GDM1 (cell line): ENCODE results near the gene BAZ1B.
"Not testable (repeated sequence)": the region's sequence is repeated elsewhere in the genome, so short reads cannot be mapped to it uniquely, and the experiment has no call there.

ENCODE experiments used
- DNase-seq: peaks from one replicate; lab custom pipeline; 2025; lab: John Stamatoyannopoulos, UW

The BAZ1B gene

GRCh38 chr7:73503229-73503628 lies 18.9 kb downstream of the BAZ1B start:
- DNase-seq = no peak

- no peak for DNase-seq
Measured at GRCh38 chr7:73496626-73497025, 25.5 kb downstream of the BAZ1B start.

GRCh38 chr7:73495507-73495906 lies 26.6 kb downstream of the BAZ1B start:
- DNase-seq = not testable (repeated sequence)

GRCh38 chr7:73489976-73490375 lies 32.1 kb downstream of the BAZ1B start:
- DNase-seq = no peak

- DNase-seq = no peak
Measured at GRCh38 chr7:73487486-73487885, 34.6 kb downstream of the BAZ1B start.

GRCh38 chr7:73483171-73483570 lies 38.9 kb downstream of the BAZ1B start:
- no peak for DNase-seq

- no peak for DNase-seq
Measured at GRCh38 chr7:73482746-73483145, 39.3 kb downstream of the BAZ1B start.

GRCh38 chr7:73481521-73481920 lies 40.6 kb downstream of the BAZ1B start:
- not testable (repeated sequence) for DNase-seq

GRCh38 chr7:73478549-73478948 lies 43.5 kb downstream of the BAZ1B start:
- DNase-seq = no peak

- DNase-seq = no peak
Measured at GRCh38 chr7:73477376-73477775, 44.7 kb downstream of the BAZ1B start.

- DNase-seq = no peak
Measured at GRCh38 chr7:73470208-73470607, 51.9 kb downstream of the BAZ1B start.

GRCh38 chr7:73467046-73467445 lies 55.0 kb downstream of the BAZ1B start:
- DNase-seq = not testable (repeated sequence)

- DNase-seq = no peak
Measured at GRCh38 chr7:73466112-73466511, 56.0 kb downstream of the BAZ1B start.

- DNase-seq = no peak
Measured at GRCh38 chr7:73463966-73464365, 58.1 kb downstream of the BAZ1B start.

- no peak for DNase-seq
Measured at GRCh38 chr7:73463260-73463659, 58.8 kb downstream of the BAZ1B start.

GRCh38 chr7:73461782-73462285 lies 60.3 kb downstream of the BAZ1B start:
- DNase-seq = no peak

- DNase-seq = no peak
Measured at GRCh38 chr7:73454424-73454823, 67.7 kb downstream of the BAZ1B start.

- no peak for DNase-seq
Measured at GRCh38 chr7:73452999-73453635, 69.0 kb downstream of the BAZ1B start.

GRCh38 chr7:73451780-73452398 lies 70.2 kb downstream of the BAZ1B start:
- no peak for DNase-seq

- no peak for DNase-seq
Measured at GRCh38 chr7:73449422-73449821, 72.7 kb downstream of the BAZ1B start.

- no peak for DNase-seq
Measured at GRCh38 chr7:73448609-73449008, 73.5 kb downstream of the BAZ1B start.

GRCh38 chr7:73447121-73447733 lies 74.9 kb downstream of the BAZ1B start:
- DNase-seq = no peak

- no peak for DNase-seq
Measured at GRCh38 chr7:73446682-73447081, 75.4 kb downstream of the BAZ1B start.
